Measurements from ENCODE around the gene STXBP5.

DNA sequence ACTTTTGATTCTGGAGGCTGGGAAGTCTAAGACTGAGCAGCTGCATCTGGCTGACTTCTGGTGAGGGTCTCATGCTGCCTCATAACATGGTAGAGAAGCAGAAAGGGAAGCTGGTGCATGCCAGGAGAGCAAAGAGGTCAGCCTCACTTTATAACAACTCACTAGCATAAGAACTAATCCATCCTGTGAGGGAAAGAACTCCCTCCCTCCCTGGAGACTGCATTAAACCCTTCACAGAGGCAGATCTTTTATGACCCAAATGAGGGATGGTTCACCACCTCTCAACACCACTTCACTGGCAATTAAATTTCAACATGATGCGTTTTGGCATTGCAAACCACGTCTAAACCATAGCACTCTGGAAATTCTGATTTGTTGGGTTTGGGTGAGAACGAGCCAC is 33.9 kb downstream of the STXBP5 start:
- TF ChIP-seq, protein P1, sequence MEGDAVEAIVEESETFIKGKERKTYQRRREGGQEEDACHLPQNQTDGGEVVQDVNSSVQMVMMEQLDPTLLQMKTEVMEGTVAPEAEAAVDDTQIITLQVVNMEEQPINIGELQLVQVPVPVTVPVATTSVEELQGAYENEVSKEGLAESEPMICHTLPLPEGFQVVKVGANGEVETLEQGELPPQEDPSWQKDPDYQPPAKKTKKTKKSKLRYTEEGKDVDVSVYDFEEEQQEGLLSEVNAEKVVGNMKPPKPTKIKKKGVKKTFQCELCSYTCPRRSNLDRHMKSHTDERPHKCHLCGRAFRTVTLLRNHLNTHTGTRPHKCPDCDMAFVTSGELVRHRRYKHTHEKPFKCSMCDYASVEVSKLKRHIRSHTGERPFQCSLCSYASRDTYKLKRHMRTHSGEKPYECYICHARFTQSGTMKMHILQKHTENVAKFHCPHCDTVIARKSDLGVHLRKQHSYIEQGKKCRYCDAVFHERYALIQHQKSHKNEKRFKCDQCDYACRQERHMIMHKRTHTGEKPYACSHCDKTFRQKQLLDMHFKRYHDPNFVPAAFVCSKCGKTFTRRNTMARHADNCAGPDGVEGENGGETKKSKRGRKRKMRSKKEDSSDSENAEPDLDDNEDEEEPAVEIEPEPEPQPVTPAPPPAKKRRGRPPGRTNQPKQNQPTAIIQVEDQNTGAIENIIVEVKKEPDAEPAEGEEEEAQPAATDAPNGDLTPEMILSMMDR (IDR thresholded peaks at IDR 0.05 in 4 of 5, conservative IDR thresholded peaks at IDR 0.05 in 1 of 5), result no peak
- TF ChIP-seq POLR2A (IDR thresholded peaks at IDR 0.05), result no peak
